Nephron (organoid): ENCODE measurements around the gene PKNOX2.

Experiments used
- H3K27ac Mint-ChIP-seq, 3 experiments: 2 replicates each; pipeline ENCODE4 v1.8.0; 2020; ENCODE audit warnings: mixed read lengths in 3 of 3, mild to moderate bottlenecking in 2 of 3, moderate library complexity in 1 of 3
- H3K27me3 Mint-ChIP-seq: 2 replicates; pipeline ENCODE4 v1.8.0; 2021; ENCODE audit warnings: low read depth, mild to moderate bottlenecking, moderate library complexity, mixed read lengths
- H3K36me3 Mint-ChIP-seq: 2 replicates; pipeline ENCODE4 v1.8.0; 2020; ENCODE audit warnings: low read depth, mixed read lengths
- H3K4me1 Mint-ChIP-seq: 2 replicates; pipeline ENCODE4 v1.8.0; 2020; ENCODE audit warnings: mixed read lengths
- H3K4me3 Mint-ChIP-seq, 3 experiments: 2 replicates each; pipeline ENCODE4 v1.8.0; 2020; ENCODE audit warnings: mild to moderate bottlenecking in 3 of 3, mixed read lengths in 3 of 3, moderate library complexity in 2 of 3
- H3K9me3 Mint-ChIP-seq: 2 replicates; pipeline ENCODE4 v1.8.0; 2020; ENCODE audit warnings: mixed read lengths
- CTCF ChIP-seq, 3 experiments: fragments of 200-600 bp; sonication (generic); IDR thresholded peaks; one replicate each; pipeline ENCODE4 v1.5.0; 2021; ENCODE audit warnings: antibody characterized with exemption in 3 of 3; ENCODE audit not compliant: unreplicated experiment in 3 of 3

PKNOX2 gene

GRCh38 chr11:125226706-125227105, 62.2 kb downstream of the PKNOX2 start:
- peaks cover 73% of the 10 kb centered on the region for H3K4me1 Mint-ChIP-seq
- H3K4me3 Mint-ChIP-seq, result no peak overlapping the region
- no peaks in the 10 kb centered on the region for H3K36me3 Mint-ChIP-seq
- peak overlapping the region; percentile 29 to 70 (median 39) for H3K27ac Mint-ChIP-seq
- peaks cover 11% of the 10 kb centered on the region for H3K27me3 Mint-ChIP-seq
- TF ChIP-seq CTCF (IDR thresholded peaks at IDR 0.05; ENCODE audit: unreplicated experiment in 3 of 3), result no peak
- no peaks in the 10 kb centered on the region for H3K9me3 Mint-ChIP-seq

GRCh38 chr11:125227151-125227550, 62.6 kb downstream of the PKNOX2 start:
- TF ChIP-seq CTCF (IDR thresholded peaks at IDR 0.05; ENCODE audit: unreplicated experiment in 3 of 3), result no peak
- H3K9me3 Mint-ChIP-seq, result no peaks in the 10 kb centered on the region
- H3K27me3 Mint-ChIP-seq, result peaks cover 10% of the 10 kb centered on the region
- H3K4me3 Mint-ChIP-seq, result no peak overlapping the region
- no peaks in the 10 kb centered on the region for H3K36me3 Mint-ChIP-seq
- H3K27ac Mint-ChIP-seq, result peak overlapping the region in 1 of 3 experiments; percentile 29
- peaks cover 71% of the 10 kb centered on the region for H3K4me1 Mint-ChIP-seq

GRCh38 chr11:125228445-125228844, 63.9 kb downstream of the PKNOX2 start:
- Mint-ChIP-seq H3K9me3 (no peaks in the 10 kb centered on the region), H3K27ac (peak overlapping the region in 1 of 3 experiments; percentile 21), H3K4me1 (peaks cover 65% of the 10 kb centered on the region), H3K27me3 (peaks cover 13% of the 10 kb centered on the region), H3K4me3 (no peak overlapping the region), H3K36me3 (no peaks in the 10 kb centered on the region)
- no peak for TF ChIP-seq CTCF (IDR thresholded peaks at IDR 0.05; ENCODE audit: unreplicated experiment in 3 of 3)

- Mint-ChIP-seq H3K27ac (peak overlapping the region in 1 of 3 experiments; percentile 21), H3K36me3 (no peaks in the 10 kb centered on the region), H3K4me3 (no peak overlapping the region), H3K4me1 (peaks cover 64% of the 10 kb centered on the region), H3K9me3 (no peaks in the 10 kb centered on the region), H3K27me3 (peaks cover 13% of the 10 kb centered on the region)
- no peak for TF ChIP-seq CTCF (IDR thresholded peaks at IDR 0.05; ENCODE audit: unreplicated experiment in 3 of 3)
Measured at GRCh38 chr11:125228993-125229392, 64.4 kb downstream of the PKNOX2 start.

GRCh38 chr11:125229916-125230315, 65.4 kb downstream of the PKNOX2 start:
- no peak for TF ChIP-seq CTCF (IDR thresholded peaks at IDR 0.05; ENCODE audit: unreplicated experiment in 3 of 3)
- Mint-ChIP-seq H3K36me3 (no peaks in the 10 kb centered on the region), H3K9me3 (no peaks in the 10 kb centered on the region), H3K4me3 (no peak overlapping the region), H3K4me1 (peaks cover 65% of the 10 kb centered on the region), H3K27ac (no peak overlapping the region), H3K27me3 (peaks cover 13% of the 10 kb centered on the region)

- TF ChIP-seq CTCF (IDR thresholded peaks at IDR 0.05; ENCODE audit: unreplicated experiment in 3 of 3), result no peak
Measured at GRCh38 chr11:125233116-125233515, 68.6 kb downstream of the PKNOX2 start.

More at GRCh38 chr11:125233116-125233515, 68.6 kb downstream of the PKNOX2 start:
- peaks cover 3% of the 10 kb centered on the region for H3K9me3 Mint-ChIP-seq
- H3K36me3 Mint-ChIP-seq, result peaks cover 27% of the 10 kb centered on the region
- no peak overlapping the region for H3K4me3 Mint-ChIP-seq
- H3K4me1 Mint-ChIP-seq, result peaks cover 48% of the 10 kb centered on the region
- H3K27ac Mint-ChIP-seq, result no peak overlapping the region
- H3K27me3 Mint-ChIP-seq, result peaks cover 13% of the 10 kb centered on the region
